HFF-Myc (cell line): Measurements from ENCODE around the gene GCAT.

Experiments used
- DNase-seq: peaks from one replicate; pipeline ENCODE4 v3.0.0-alpha.2; 2011; ENCODE audit warnings: low read depth; ENCODE audit errors: extremely low read depth
- H3K4me3 ChIP-seq: replicated peaks from 2 replicates; pipeline ENCODE4 v1.5.1; 2011; ENCODE audit warnings: low read depth, mild to moderate bottlenecking, control low read depth, low read length
- CTCF ChIP-seq: IDR thresholded peaks from 2 replicates; pipeline ENCODE4 v1.5.1; 2012; ENCODE audit warnings: mild to moderate bottlenecking, low read depth, low read length, control low read depth; ENCODE audit errors: missing control alignments

Gene GCAT

GRCh38 chr22:37781434-37782059 lies 26.2 kb upstream of the GCAT start:
- peak; percentile 37 for TF ChIP-seq CTCF
- H3K4me3 ChIP-seq = no peak overlapping the region
- DNase-seq = no peak

- DNase-seq = peak; percentile 73
- no peak overlapping the region for H3K4me3 ChIP-seq
- TF ChIP-seq CTCF = peak; percentile 30
Measured at GRCh38 chr22:37782340-37783168, 25.2 kb upstream of the GCAT start.

- no peak overlapping the region for H3K4me3 ChIP-seq
- no peak for TF ChIP-seq CTCF
- DNase-seq = no peak
Measured at GRCh38 chr22:37784829-37785495, 22.8 kb upstream of the GCAT start.

GRCh38 chr22:37790234-37790633 lies 17.5 kb upstream of the GCAT start:
- DNase-seq = no peak
- H3K4me3 ChIP-seq = no peak overlapping the region
- no peak for TF ChIP-seq CTCF

GRCh38 chr22:37792494-37792893 lies 15.2 kb upstream of the GCAT start:
- DNase-seq = no peak
- no peak overlapping the region for H3K4me3 ChIP-seq
- no peak for TF ChIP-seq CTCF

GRCh38 chr22:37794376-37794775 lies 13.4 kb upstream of the GCAT start:
- no peak for TF ChIP-seq CTCF
- H3K4me3 ChIP-seq = no peak overlapping the region
- DNase-seq = no peak
